Activated T-helper 1 cell treated with anti-CD3 and anti-CD28 coated beads, Interleukin-12 subunit alpha, Interleukin-12 subunit beta, Interleukin-2, Interleukin-4 antibody, amounts not matched to agents 30 ng/mL and 10 ng/mL and 1 ng/mL, durations not matched to agents 14 hours and 24 hours and 36 hours (primary cell): Measurements from ENCODE around the gene HECTD4. TPM values are rescaled to one million over a fixed set of nuclear protein-coding genes. Genes with fewer than 3 reads are reported as not detected.
"Not testable (repeated sequence)": the region's sequence is repeated elsewhere in the genome, so short reads cannot be mapped to it uniquely, and the experiment has no call there.

Experiments used
- DNase-seq: peaks from one replicate; pipeline ENCODE4 v3.0.0; 2021; ENCODE audit warnings: low spot score
- H3K27ac Mint-ChIP-seq: one replicate; pipeline ENCODE4 v1.8.0; 2021; ENCODE audit warnings: mild to moderate bottlenecking, mixed read lengths
- H3K27me3 Mint-ChIP-seq: one replicate; pipeline ENCODE4 v1.8.0; 2022; ENCODE audit warnings: mild to moderate bottlenecking, moderate library complexity, mixed read lengths; ENCODE audit not compliant: insufficient read depth
- H3K36me3 Mint-ChIP-seq: one replicate; pipeline ENCODE4 v1.8.0; 2021; ENCODE audit warnings: low read depth, mixed read lengths
- H3K4me1 Mint-ChIP-seq: one replicate; pipeline ENCODE4 v1.8.0; 2021; ENCODE audit warnings: low read depth, mixed read lengths
- H3K4me3 Mint-ChIP-seq: one replicate; pipeline ENCODE4 v1.8.0; 2021; ENCODE audit warnings: mild to moderate bottlenecking, moderate library complexity, mixed read lengths
- H3K9me3 Mint-ChIP-seq: one replicate; pipeline ENCODE4 v1.8.0; 2021; ENCODE audit warnings: mixed read lengths
- intact Hi-C: fragments of 100-400 bp; cut with micrococcal nuclease; formaldehyde crosslinking; loops from one replicate; pipeline ENCODE4 v1.15.1; 2024
- total RNA-seq: library from RNA; stranded (reverse); gene quantifications from 2 replicates; pipeline ENCODE4 v1.2.3, GENCODE V29; 2022

HECTD4 gene
- total RNA-seq, 1 donor from 2014 or later, result 36.9 TPM

GRCh38 chr12:112124918-112125249, 257.3 kb downstream of the HECTD4 start:
- Mint-ChIP-seq H3K36me3 (peaks cover 2% of the 10 kb centered on the region), H3K9me3 (no peaks in the 10 kb centered on the region), H3K27me3 (peaks cover 10% of the 10 kb centered on the region), H3K4me3 (peak overlapping the region; percentile 82), H3K4me1 (peaks cover 41% of the 10 kb centered on the region), H3K27ac (peak overlapping the region; percentile 40)
- no peak for DNase-seq
- intact Hi-C loops, result loop anchor here (1.0 to 5.0 kb wide), 5 partner anchors 17 to 528 kb away; partner anchors contain the start of genes ATXN2, MAPKAPK5 and NAA25

DNA sequence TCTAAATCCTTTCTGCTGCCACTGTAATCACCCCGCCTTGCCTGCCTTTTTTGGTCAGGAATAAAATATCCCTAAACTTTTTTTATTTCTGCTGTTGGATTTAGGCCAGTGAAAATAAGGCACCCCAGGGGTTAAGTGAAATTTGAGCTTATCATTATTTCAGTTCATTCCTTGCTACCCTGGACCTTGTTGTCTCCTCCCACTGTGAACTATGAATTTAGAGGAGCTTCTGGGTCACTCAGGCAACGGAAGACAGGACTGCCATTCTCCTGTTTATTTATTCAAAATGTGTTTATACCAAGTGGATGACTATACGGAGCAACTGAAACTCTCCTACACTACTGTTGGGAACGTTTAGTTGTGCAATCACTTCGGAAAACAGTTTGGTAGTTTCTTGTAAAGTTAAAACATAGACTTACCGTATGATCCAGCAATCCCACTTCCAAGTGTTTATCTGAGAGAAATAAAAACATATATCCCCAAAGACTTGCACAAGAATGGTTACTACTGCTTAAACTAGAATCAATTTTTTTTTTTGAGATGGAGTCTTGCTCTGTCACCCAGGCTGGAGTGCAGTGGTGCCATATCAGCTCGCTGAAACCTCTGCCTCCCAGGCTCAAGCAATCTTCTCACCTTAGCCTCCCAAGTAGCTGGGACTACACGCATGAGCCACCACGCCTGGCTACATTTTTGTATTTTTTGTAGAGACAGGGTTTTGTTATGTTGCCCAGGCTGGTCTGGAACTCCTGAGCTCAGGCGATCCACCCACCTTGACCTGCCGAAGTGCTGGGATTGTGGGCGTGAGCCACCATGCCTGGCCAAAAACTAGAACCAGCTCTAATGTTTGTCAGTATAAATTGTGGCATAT, 259.2 kb downstream of the HECTD4 start:
- Mint-ChIP-seq H3K4me3 (no peak overlapping the region), H3K9me3 (no peaks in the 10 kb centered on the region), H3K36me3 (peaks cover 2% of the 10 kb centered on the region), H3K27me3 (peaks cover 10% of the 10 kb centered on the region), H3K27ac (no peak overlapping the region), H3K4me1 (peaks cover 29% of the 10 kb centered on the region)
- intact Hi-C loops, result no loop called here
- no peak for DNase-seq

GRCh38 chr12:112121780-112122565, 260.3 kb downstream of the HECTD4 start:
- peaks cover 24% of the 10 kb centered on the region for H3K4me1 Mint-ChIP-seq
- H3K4me3 Mint-ChIP-seq, result no peak overlapping the region
- H3K9me3 Mint-ChIP-seq, result no peaks in the 10 kb centered on the region
- no peak overlapping the region for H3K27ac Mint-ChIP-seq
- intact Hi-C loops, result no loop called here
- peaks cover 10% of the 10 kb centered on the region for H3K27me3 Mint-ChIP-seq
- H3K36me3 Mint-ChIP-seq, result peaks cover under 1% of the 10 kb centered on the region
- DNase-seq, result no peak

- Mint-ChIP-seq H3K9me3 (no peaks in the 10 kb centered on the region), H3K4me3 (no peak overlapping the region), H3K36me3 (no peaks in the 10 kb centered on the region), H3K27me3 (peaks cover 10% of the 10 kb centered on the region), H3K27ac (no peak overlapping the region), H3K4me1 (peaks cover 18% of the 10 kb centered on the region)
- intact Hi-C loops, result no loop called here
- DNase-seq, result no peak
Measured at GRCh38 chr12:112117685-112118084, 264.5 kb downstream of the HECTD4 start.

DNA sequence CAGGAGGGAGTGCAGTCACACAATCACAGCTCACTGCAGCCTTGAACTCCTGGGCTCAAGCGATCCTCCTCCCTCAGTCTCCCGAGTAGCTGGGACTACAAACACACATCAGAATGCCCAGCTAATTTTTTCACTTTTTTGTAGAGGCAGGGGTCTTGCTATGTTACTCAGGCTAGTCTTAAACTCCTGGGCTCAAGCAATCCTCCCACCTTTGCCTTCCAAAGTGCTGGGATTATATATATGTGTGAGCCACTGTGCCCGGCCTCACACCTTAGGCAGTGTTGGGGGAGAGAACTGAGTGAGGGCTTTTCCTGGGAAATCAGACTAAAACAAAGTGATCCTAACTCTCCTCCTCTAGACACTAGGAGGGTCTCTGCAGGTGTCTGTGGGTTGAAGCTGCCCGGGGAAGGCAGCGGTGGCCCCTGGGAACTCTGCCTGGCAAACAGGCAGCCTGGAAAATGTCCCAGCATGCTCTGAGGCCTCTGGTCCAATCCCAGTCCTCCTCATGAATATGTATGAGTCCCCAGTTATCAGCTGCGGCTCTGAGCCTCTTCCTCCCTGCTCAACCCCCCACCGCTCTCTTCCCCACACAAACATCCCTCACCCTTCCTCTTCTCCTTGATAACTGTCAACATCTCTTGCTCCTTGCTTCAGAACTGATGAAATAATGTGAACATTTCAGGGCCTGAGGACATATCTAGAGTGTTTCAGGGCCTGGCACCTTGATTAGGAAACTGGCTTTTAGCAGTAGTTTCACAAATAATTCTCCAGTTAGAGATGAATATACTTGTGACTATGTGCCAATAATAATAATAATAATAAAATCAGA, 265.8 kb downstream of the HECTD4 start:
- Mint-ChIP-seq H3K9me3 (no peaks in the 10 kb centered on the region), H3K27me3 (peaks cover 3% of the 10 kb centered on the region), H3K4me3 (no peak overlapping the region), H3K36me3 (no peaks in the 10 kb centered on the region), H3K27ac (peak overlapping the region; percentile 68), H3K4me1 (peaks cover 25% of the 10 kb centered on the region)
- intact Hi-C loops, result no loop called here
- no peak for DNase-seq

- Mint-ChIP-seq H3K27me3 (no peaks in the 10 kb centered on the region), H3K9me3 (no peaks in the 10 kb centered on the region), H3K27ac (no peak overlapping the region), H3K36me3 (no peaks in the 10 kb centered on the region), H3K4me3 (no peak overlapping the region), H3K4me1 (peaks cover 19% of the 10 kb centered on the region)
- intact Hi-C loops, result no loop called here
- DNase-seq, result no peak
Measured at GRCh38 chr12:112115259-112116045, 266.8 kb downstream of the HECTD4 start.

DNA sequence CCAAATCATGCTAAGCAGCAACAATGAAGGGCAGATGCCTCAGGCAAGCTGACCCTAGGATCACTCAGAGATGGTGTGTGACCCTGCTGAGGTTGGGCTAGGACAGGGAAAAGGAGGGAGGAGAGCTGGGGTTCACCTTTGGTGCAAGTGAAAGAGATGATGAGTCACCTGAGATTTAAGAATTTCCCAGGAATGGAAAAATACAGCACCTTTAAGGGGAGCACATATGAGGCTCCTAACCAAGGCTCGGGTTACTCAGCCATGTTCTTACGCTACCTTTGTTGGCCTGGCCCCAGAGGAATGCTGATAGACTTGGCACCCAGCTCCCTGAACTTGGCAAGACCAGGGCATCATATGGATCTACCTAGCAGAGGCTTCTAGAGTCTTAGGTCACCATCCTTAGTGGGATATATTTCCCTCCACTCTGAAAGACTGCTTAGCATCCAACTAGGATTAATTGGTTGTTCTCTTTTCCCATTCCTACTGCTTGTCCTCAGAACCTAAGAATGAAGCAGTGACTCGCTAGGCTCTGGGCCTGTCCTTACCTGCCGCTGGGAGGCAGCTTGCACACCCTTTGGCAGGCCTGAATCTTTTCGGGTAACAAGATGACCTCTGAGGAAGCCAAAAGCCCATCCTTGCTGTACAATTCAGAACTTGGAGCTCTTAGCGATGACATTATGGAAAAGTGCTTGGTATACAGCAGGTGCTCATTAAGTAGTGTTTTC, 269.7 kb downstream of the HECTD4 start:
- H3K4me3 Mint-ChIP-seq, result no peak overlapping the region
- H3K4me1 Mint-ChIP-seq, result peaks cover 24% of the 10 kb centered on the region
- no peaks in the 10 kb centered on the region for H3K9me3 Mint-ChIP-seq
- no peaks in the 10 kb centered on the region for H3K27me3 Mint-ChIP-seq
- intact Hi-C loops, result no loop called here
- H3K27ac Mint-ChIP-seq, result no peak overlapping the region
- H3K36me3 Mint-ChIP-seq, result peaks cover 1% of the 10 kb centered on the region
- DNase-seq, result no peak

GRCh38 chr12:112111931-112112330, 270.3 kb downstream of the HECTD4 start:
- H3K36me3 Mint-ChIP-seq, result peaks cover 4% of the 10 kb centered on the region
- intact Hi-C loops, result no loop called here
- no peak overlapping the region for H3K27ac Mint-ChIP-seq
- peaks cover 26% of the 10 kb centered on the region for H3K4me1 Mint-ChIP-seq
- H3K9me3 Mint-ChIP-seq, result no peaks in the 10 kb centered on the region
- no peaks in the 10 kb centered on the region for H3K27me3 Mint-ChIP-seq
- DNase-seq, result no peak
- H3K4me3 Mint-ChIP-seq, result no peak overlapping the region

- DNase-seq, H3K9me3 Mint-ChIP-seq, H3K4me3 Mint-ChIP-seq, intact Hi-C loops, H3K27me3 Mint-ChIP-seq: not testable (repeated sequence)
- Mint-ChIP-seq H3K36me3 (peaks cover 10% of the 10 kb centered on the region), H3K4me1 (peaks cover 25% of the 10 kb centered on the region), H3K27ac (peak overlapping the region; percentile 61)
Measured at GRCh38 chr12:112110787-112111662, 271.2 kb downstream of the HECTD4 start.
